Measurements from ENCODE around the gene B3GNT4. TPM values are rescaled to one million over a fixed set of nuclear protein-coding genes. Genes with fewer than 3 reads are reported as not detected.
"Not testable (repeated sequence)": the region's sequence is repeated elsewhere in the genome, so short reads cannot be mapped to it uniquely, and the experiment has no call there.

Gene B3GNT4
- total and polyA plus RNA-seq, 2 donors (not counting 3 experiments of a cell fraction or from before 2014, with no cell fraction given) = 0.11 to 0.31 TPM

- ChIA-PET CTCF (interaction anchor here (0.9 kb wide), 1 partner anchor 19 kb away, joined by 3 read pairs; no protein-coding TSS in a partner anchor), POLR2A (no interaction called here)
- H2AFZ ChIP-seq (ENCODE audit: low read depth, low read length) = no peak overlapping the region
- no peak overlapping the region for H3K27ac ChIP-seq (ENCODE audit: insufficient read depth, low read depth, low read length)
- dilution Hi-C loops (cut with MboI; ENCODE audit: extremely low pct_ligation_motif_present, low sequenced_read_pairs) = no loop called here
- no peak overlapping the region for H3K9ac ChIP-seq (replicated peaks; ENCODE audit: extremely low read depth, insufficient read depth, low read length)
- no peaks in the 10 kb centered on the region for H3K79me2 ChIP-seq (ENCODE audit: control insufficient read depth, insufficient read depth, low read length)
- no TSS peak for BruUV-seq (replicated peaks)
- no peak for DNase-seq (ENCODE audit: low read depth, low spot score)
- FAIRE-seq = no peak
- H3K4me2 ChIP-seq (ENCODE audit: insufficient read depth, low read length) = no peak overlapping the region
- H3K36me3 ChIP-seq (ENCODE audit: control insufficient read depth in 2 of 2, extremely low read depth in 1 of 2, insufficient read depth in 2 of 2, low read length in 2 of 2) = peaks cover 0 to 2% of the 10 kb centered on the region in 2 experiments
- H3K4me1 ChIP-seq (ENCODE audit: control insufficient read depth, extremely low read depth, insufficient read depth, low read length) = no peaks in the 10 kb centered on the region
- H3K4me3 ChIP-seq (replicated peaks in 1 of 3; ENCODE audit: insufficient read depth in 1 of 3, low read depth in 1 of 3, low read length in 3 of 3) = no peak overlapping the region
- H3K27me3 ChIP-seq (ENCODE audit: control insufficient read depth in 2 of 2, insufficient read depth in 2 of 2, low read length in 2 of 2) = no peaks in the 10 kb centered on the region
- no peaks in the 10 kb centered on the region for H3K9me3 ChIP-seq (replicated peaks; ENCODE audit: control insufficient read depth, insufficient read depth, low read length)
- no peak for TF ChIP-seq POLR2AphosphoS5 (IDR thresholded peaks at IDR 0.05; ENCODE audit: insufficient read depth, low read depth, low read length)
- TF ChIP-seq, protein P1, sequence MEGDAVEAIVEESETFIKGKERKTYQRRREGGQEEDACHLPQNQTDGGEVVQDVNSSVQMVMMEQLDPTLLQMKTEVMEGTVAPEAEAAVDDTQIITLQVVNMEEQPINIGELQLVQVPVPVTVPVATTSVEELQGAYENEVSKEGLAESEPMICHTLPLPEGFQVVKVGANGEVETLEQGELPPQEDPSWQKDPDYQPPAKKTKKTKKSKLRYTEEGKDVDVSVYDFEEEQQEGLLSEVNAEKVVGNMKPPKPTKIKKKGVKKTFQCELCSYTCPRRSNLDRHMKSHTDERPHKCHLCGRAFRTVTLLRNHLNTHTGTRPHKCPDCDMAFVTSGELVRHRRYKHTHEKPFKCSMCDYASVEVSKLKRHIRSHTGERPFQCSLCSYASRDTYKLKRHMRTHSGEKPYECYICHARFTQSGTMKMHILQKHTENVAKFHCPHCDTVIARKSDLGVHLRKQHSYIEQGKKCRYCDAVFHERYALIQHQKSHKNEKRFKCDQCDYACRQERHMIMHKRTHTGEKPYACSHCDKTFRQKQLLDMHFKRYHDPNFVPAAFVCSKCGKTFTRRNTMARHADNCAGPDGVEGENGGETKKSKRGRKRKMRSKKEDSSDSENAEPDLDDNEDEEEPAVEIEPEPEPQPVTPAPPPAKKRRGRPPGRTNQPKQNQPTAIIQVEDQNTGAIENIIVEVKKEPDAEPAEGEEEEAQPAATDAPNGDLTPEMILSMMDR (IDR thresholded peaks at IDR 0.05; ENCODE audit: extremely low read depth in 1 of 2, insufficient read depth in 1 of 2, low read depth in 1 of 2, low read length in 2 of 2) = no peak
- no peak for TF ChIP-seq GATA2 (IDR thresholded peaks at IDR 0.05; ENCODE audit: insufficient read depth, insufficient read length, low read depth, low read length)
- TF ChIP-seq FOS (IDR thresholded peaks at IDR 0.05; ENCODE audit: borderline replicate concordance, insufficient read depth, low read length) = no peak
- TF ChIP-seq MAX (IDR thresholded peaks at IDR 0.05; ENCODE audit: insufficient read depth, insufficient read length) = no peak
- no peak for TF ChIP-seq JUN (IDR thresholded peaks at IDR 0.05; ENCODE audit: borderline replicate concordance, insufficient read depth, insufficient read length, low read depth)
- no peak for TF ChIP-seq POLR2A (IDR thresholded peaks at IDR 0.05; ENCODE audit: low read depth, low read length)
- TF ChIP-seq EZH2 (IDR thresholded peaks at IDR 0.05; ENCODE audit: borderline replicate concordance, low read depth, low read length, severe bottlenecking) = no peak
- TF ChIP-seq MYC (IDR thresholded peaks at IDR 0.05; ENCODE audit: low read depth, low read length) = no peak
- intact Hi-C loops (cut with micrococcal nuclease) = no loop called here
- no peaks in the 10 kb centered on the region for H3K9me1 ChIP-seq (replicated peaks; ENCODE audit: control insufficient read depth, extremely low read depth, insufficient read depth, low read length)
- H4K20me1 ChIP-seq (replicated peaks; ENCODE audit: control insufficient read depth, extremely low read depth, insufficient read depth, low read length) = no peaks in the 10 kb centered on the region
Observed at GRCh38 chr12:122250536-122250935, 47.0 kb downstream of the B3GNT4 start.

- dilution Hi-C loops (cut with MboI; ENCODE audit: extremely low pct_ligation_motif_present, low sequenced_read_pairs); intact Hi-C loops (cut with micrococcal nuclease); H3K4me1 ChIP-seq (ENCODE audit: control insufficient read depth, extremely low read depth, insufficient read depth, low read length); FAIRE-seq; H4K20me1 ChIP-seq (replicated peaks; ENCODE audit: control insufficient read depth, extremely low read depth, insufficient read depth, low read length); H3K9me3 ChIP-seq (replicated peaks; ENCODE audit: control insufficient read depth, insufficient read depth, low read length); H3K27ac ChIP-seq (ENCODE audit: insufficient read depth, low read depth, low read length); H3K9me1 ChIP-seq (replicated peaks; ENCODE audit: control insufficient read depth, extremely low read depth, insufficient read depth, low read length); H3K79me2 ChIP-seq (ENCODE audit: control insufficient read depth, insufficient read depth, low read length); H2AFZ ChIP-seq (ENCODE audit: low read depth, low read length); H3K4me3 ChIP-seq (replicated peaks in 1 of 3; ENCODE audit: insufficient read depth in 1 of 3, low read depth in 1 of 3, low read length in 3 of 3); H3K27me3 ChIP-seq (ENCODE audit: control insufficient read depth in 2 of 2, insufficient read depth in 2 of 2, low read length in 2 of 2); H3K4me2 ChIP-seq (ENCODE audit: insufficient read depth, low read length); H3K36me3 ChIP-seq (ENCODE audit: control insufficient read depth in 2 of 2, extremely low read depth in 1 of 2, insufficient read depth in 2 of 2, low read length in 2 of 2); H3K9ac ChIP-seq (replicated peaks; ENCODE audit: extremely low read depth, insufficient read depth, low read length); BruUV-seq (replicated peaks); CTCF ChIA-PET; DNase-seq (ENCODE audit: low read depth, low spot score): not testable (repeated sequence)
- POLR2A ChIA-PET = interaction anchor here (0.7 kb wide), 1 partner anchor 19 kb away, joined by 4 read pairs; no protein-coding TSS in a partner anchor
Observed at GRCh38 chr12:122258462-122258861, 55.0 kb downstream of the B3GNT4 start.
